Ovary (tissue), 9 donors: ENCODE data around the gene DRC3. TPM values are rescaled to one million over a fixed set of nuclear protein-coding genes. Genes with fewer than 3 reads are reported as not detected.
A peak's percentile ranks its signal among the peaks of the same experiment; 100 is the strongest.

Experiments
- DNase-seq, 5 donors: peaks; one replicate each; pipeline ENCODE4 v3.0.0-alpha.2; 2019 to 2020
- H3K27ac ChIP-seq, 2 donors: fragments of 200-600 bp; one replicate each; pipeline versions ENCODE4 v1.5.1 to v1.8.0; 2019 to 2022
- H3K27me3 ChIP-seq: fragments of 200-600 bp; one replicate; pipeline ENCODE4 v1.8.0; 2022
- H3K36me3 ChIP-seq: fragments of 200-600 bp; sonication (generic); one replicate; pipeline ENCODE4 v1.5.1; 2019
- H3K4me1 ChIP-seq: one replicate; pipeline ENCODE4 v1.8.1; 2013; ENCODE audit warnings: mild to moderate bottlenecking, moderate library complexity; ENCODE audit not compliant: insufficient read depth
- H3K4me3 ChIP-seq: fragments of 200-600 bp; sonication (generic); one replicate; pipeline ENCODE4 v1.5.1; 2017
- H3K9me3 ChIP-seq, 2 donors: fragments of 200-600 bp in 1 of 2; sonication (generic) in 1 of 2; one replicate each; pipeline versions ENCODE4 v1.5.1 to v1.8.1; 2013 to 2019; ENCODE audit warnings: mild to moderate bottlenecking in 1 of 2, moderate library complexity in 1 of 2
- EP300 ChIP-seq: sonication (generic); formaldehyde crosslinking; IDR thresholded peaks from one replicate; pipeline ENCODE4 v1.6.1; 2017; ENCODE audit warnings: antibody characterized with exemption
- POLR2A ChIP-seq: fragments of 450-650 bp; IDR thresholded peaks from one replicate; pipeline ENCODE4 v1.6.1; 2017; ENCODE audit warnings: antibody characterized with exemption, mild to moderate bottlenecking, moderate library complexity
- WGBS, 3 donors: extraction: QIAGEN DNeasy Blood & Tissue Kit in 1 of 3; methylation state at CpG; one replicate each; pipeline versions ENCODE4 v1.1.5 to v1.1.7; 2013 to 2017; 5-methylcytosine and 5-hydroxymethylcytosine counted together
- intact Hi-C, 4 donors: fragments of 100-400 bp; cut with DNase I; formaldehyde crosslinking; loops; one replicate each; pipeline versions ENCODE4 v1.11.0 to v1.15.1; 2022 to 2023
- polyA plus RNA-seq, 2 donors: library from polyadenylated mRNA; stranded (reverse); fragments of 200-250 nt in 1 of 2; fragments of 350-450 nt in 1 of 2; fragmentation: Illumina TruSeq in 1 of 2; extraction: RNeasy Lipid Tissue Mini Kit (QIAGEN cat#74804) in 1 of 2; gene quantifications; one replicate each; pipeline ENCODE4 v1.2.3, GENCODE V29; 2013 to 2014
- total RNA-seq, 7 donors: library from RNA; depleted of rRNA in 2 of 7; stranded (reverse); fragments of >200 nt in 2 of 7; fragmentation: NEBNext Ultra II Directional in 3 of 7; extraction: Animal tissue kit (Norgen Biotek cat#: 25700) in 3 of 7; gene quantifications; one replicate each; pipeline versions ENCODE4 v1.1.0 to v1.2.4, GENCODE V29; 2016 to 2023
- TF ChIP-seq, protein P1 (sequence below), 3 donors: fragments of 450-650 bp in 2 of 3; fragments of 200-600 bp in 1 of 3; IDR thresholded peaks; one replicate each; pipeline versions ENCODE4 v1.5.1 to v1.8.0; 2016 to 2022; ENCODE audit warnings: antibody characterized with exemption in 3 of 3, mild to moderate bottlenecking in 1 of 3
- donor health status: DM: no; HTN: no; CAD: no; lungs with moderate emphysema.
- donor health status: DM: no; HTN: no; CAD: no.
- donor health status: Bipolar disorder and iron deficiency.
- donor health status: DM: yes; HTN: yes; CAD: no.
- donor health status: DM: no; HTN: no; CAD: no.
- donor health status: DM: yes; HTN: yes; CAD: no.

DRC3 gene
- total and polyA plus RNA-seq, 9 donors: 3.6 to 35.3 (median 6.0) TPM

GRCh38 chr17:17959520-17960361 is 12.9 kb upstream of the DRC3 start:
- H3K4me3 ChIP-seq: no peak overlapping the region
- H3K36me3 ChIP-seq: no peaks in the 10 kb centered on the region
- no peak for DNase-seq
- 16 to 28% (median 23%) methylated on average over 7 of the region's 7 CpGs for WGBS, 3 donors
- peak overlapping the region in 1 of 2 donors; percentile 37 for H3K27ac ChIP-seq
- no peaks in the 10 kb centered on the region for H3K27me3 ChIP-seq
- no peaks in the 10 kb centered on the region for H3K9me3 ChIP-seq
- intact Hi-C loops: loop anchor here in 1 of 4 donors (10.0 kb wide), 1 partner anchor 575 kb away; no protein-coding TSS in a partner anchor
- peaks cover 5% of the 10 kb centered on the region for H3K4me1 ChIP-seq
- TF ChIP-seq, protein P1, sequence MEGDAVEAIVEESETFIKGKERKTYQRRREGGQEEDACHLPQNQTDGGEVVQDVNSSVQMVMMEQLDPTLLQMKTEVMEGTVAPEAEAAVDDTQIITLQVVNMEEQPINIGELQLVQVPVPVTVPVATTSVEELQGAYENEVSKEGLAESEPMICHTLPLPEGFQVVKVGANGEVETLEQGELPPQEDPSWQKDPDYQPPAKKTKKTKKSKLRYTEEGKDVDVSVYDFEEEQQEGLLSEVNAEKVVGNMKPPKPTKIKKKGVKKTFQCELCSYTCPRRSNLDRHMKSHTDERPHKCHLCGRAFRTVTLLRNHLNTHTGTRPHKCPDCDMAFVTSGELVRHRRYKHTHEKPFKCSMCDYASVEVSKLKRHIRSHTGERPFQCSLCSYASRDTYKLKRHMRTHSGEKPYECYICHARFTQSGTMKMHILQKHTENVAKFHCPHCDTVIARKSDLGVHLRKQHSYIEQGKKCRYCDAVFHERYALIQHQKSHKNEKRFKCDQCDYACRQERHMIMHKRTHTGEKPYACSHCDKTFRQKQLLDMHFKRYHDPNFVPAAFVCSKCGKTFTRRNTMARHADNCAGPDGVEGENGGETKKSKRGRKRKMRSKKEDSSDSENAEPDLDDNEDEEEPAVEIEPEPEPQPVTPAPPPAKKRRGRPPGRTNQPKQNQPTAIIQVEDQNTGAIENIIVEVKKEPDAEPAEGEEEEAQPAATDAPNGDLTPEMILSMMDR (IDR thresholded peaks at IDR 0.05): no peak
- TF ChIP-seq POLR2A: no peak

GRCh38 chr17:17960500-17961030 is 12.1 kb upstream of the DRC3 start:
- Histone ChIP-seq H3K9me3 (no peaks in the 10 kb centered on the region), H3K27me3 (no peaks in the 10 kb centered on the region), H3K4me3 (no peak overlapping the region), H3K4me1 (peaks cover 5% of the 10 kb centered on the region), H3K36me3 (no peaks in the 10 kb centered on the region), H3K27ac (no peak overlapping the region)
- 81 to 84% (median 84%) methylated on average over 5 of the region's 5 CpGs for WGBS, 3 donors
- intact Hi-C loops: no loop called here
- DNase-seq: no peak
- TF ChIP-seq, protein P1 (IDR thresholded peaks at IDR 0.05): no peak
- no peak for TF ChIP-seq EP300
- TF ChIP-seq POLR2A: no peak

GRCh38 chr17:17963066-17963465 is 9.6 kb upstream of the DRC3 start:
- H3K27ac ChIP-seq: no peak overlapping the region
- H3K27me3 ChIP-seq: no peaks in the 10 kb centered on the region
- peaks cover 4% of the 10 kb centered on the region for H3K4me1 ChIP-seq
- no peak overlapping the region for H3K4me3 ChIP-seq
- no peaks in the 10 kb centered on the region for H3K9me3 ChIP-seq
- TF ChIP-seq EP300 (no peak), POLR2A (no peak)
- TF ChIP-seq, protein P1 (IDR thresholded peaks at IDR 0.05): no peak
- intact Hi-C loops: no loop called here
- H3K36me3 ChIP-seq: no peaks in the 10 kb centered on the region
- 80 to 85% (median 81%) methylated on average over 4 of the region's 4 CpGs for WGBS, 3 donors
- DNase-seq: no peak

DNA sequence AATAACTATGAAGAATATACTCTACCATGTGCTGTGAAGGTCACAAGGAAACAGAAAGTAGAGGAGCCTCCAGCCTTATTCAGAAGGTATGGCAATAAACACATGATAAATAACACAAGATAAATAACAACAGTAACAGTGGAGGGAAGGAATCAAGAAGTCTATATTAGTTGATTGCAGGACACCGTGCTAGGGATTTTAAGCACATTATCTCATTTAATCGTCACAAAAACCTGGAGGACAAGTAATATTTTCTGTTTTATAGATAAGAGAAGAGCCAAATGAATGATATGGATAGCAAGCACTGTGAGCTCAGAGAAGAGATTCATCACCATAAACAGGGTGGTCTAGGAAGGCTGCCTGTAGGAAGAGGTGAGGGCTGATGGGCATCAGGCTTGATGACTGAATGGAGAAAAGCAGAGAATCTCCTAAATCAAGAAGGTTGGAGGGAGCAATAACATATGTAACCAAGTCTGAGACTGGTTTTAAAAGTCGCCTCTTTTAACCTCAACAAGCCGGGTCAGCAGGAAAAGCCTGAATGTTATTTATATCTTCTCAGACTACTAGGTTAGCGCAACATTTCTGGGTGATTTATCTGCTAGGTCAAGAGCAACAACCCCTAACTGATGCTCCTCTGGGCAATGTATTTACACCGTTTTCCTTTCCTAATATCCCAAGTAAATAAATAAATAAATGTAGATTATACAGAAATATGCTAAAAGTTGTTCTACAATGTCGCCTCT is 8.8 kb upstream of the DRC3 start:
- Histone ChIP-seq H3K4me3 (no peak overlapping the region), H3K27me3 (no peaks in the 10 kb centered on the region), H3K36me3 (no peaks in the 10 kb centered on the region), H3K4me1 (peaks cover 4% of the 10 kb centered on the region), H3K9me3 (no peaks in the 10 kb centered on the region), H3K27ac (no peak overlapping the region)
- 71 to 74% (median 74%) methylated on average over 7 of the region's 7 CpGs for WGBS, 3 donors
- DNase-seq: no peak
- intact Hi-C loops: no loop called here
- TF ChIP-seq, protein P1 (IDR thresholded peaks at IDR 0.05): no peak
- TF ChIP-seq POLR2A: no peak
- no peak for TF ChIP-seq EP300
